GM19238 (cell line): ENCODE measurements around the gene ANXA3.
"Not testable (repeated sequence)": the region's sequence is repeated elsewhere in the genome, so short reads cannot be mapped to it uniquely, and the experiment has no call there.

ENCODE experiments used
- DNase-seq: peaks from one replicate; pipeline ENCODE4 v3.0.0; 2011; ENCODE audit warnings: low spot score; ENCODE audit not compliant: insufficient read length

The ANXA3 gene

DNA sequence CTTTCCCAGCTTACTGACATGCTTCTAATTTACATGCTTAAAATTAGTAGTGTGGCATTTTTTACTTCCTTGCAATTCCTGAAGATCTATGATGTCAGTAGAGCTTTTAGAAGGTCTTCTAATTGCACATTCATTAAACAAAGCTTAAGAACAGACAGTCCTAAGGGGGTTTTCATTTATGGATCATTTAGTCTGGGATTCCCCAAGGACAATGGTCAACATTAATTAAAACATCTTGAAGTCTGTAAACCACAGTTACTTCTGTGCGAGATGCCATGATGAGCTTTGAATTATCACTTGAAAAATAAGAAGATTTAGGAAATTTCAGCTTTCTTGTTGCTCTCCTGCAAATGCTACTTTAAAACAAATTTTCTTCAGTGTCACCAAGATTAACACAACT, 20.2 kb downstream of the ANXA3 start:
- DNase-seq, result no peak

- DNase-seq, result no peak
Measured at GRCh38 chr4:78578674-78579425, 27.3 kb downstream of the ANXA3 start.

GRCh38 chr4:78581618-78582017, 30.0 kb downstream of the ANXA3 start:
- no peak for DNase-seq

DNA sequence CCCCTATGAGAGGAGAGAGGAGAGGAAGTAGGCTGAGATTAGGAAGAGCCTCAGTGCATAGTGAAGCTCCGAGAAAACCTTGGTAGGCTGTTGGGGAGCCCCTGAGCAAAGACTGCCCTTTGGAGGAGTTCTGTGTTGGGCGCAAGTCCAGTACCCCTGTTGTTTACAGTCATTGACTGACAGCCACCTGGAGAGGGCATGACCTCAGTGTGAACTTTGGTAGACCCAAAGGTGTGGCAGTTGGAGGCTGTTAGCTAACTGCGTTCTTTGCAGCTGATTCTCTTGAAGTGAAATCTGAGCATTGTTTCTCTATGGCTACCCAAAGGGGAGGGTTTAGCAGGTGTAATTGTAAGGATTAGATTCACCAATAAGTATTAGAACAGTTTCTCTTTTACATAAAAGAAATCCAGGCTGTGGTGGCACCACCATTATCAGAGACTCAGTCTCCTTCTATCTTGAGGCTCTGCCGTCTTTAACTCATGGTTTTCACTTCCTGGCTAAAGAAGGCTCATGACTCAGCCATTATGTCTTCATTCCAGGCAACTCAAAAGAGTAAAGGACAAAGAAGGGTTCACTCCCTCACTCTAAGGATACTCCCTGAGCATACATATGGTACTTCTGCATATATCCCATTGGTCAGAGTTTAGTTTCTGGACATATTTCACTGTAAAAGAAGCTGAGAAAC, 33.4 kb downstream of the ANXA3 start:
- DNase-seq, result no peak

GRCh38 chr4:78585633-78586032, 34.1 kb downstream of the ANXA3 start:
- DNase-seq, result no peak

GRCh38 chr4:78588894-78589545, 37.5 kb downstream of the ANXA3 start:
- no peak for DNase-seq

DNA sequence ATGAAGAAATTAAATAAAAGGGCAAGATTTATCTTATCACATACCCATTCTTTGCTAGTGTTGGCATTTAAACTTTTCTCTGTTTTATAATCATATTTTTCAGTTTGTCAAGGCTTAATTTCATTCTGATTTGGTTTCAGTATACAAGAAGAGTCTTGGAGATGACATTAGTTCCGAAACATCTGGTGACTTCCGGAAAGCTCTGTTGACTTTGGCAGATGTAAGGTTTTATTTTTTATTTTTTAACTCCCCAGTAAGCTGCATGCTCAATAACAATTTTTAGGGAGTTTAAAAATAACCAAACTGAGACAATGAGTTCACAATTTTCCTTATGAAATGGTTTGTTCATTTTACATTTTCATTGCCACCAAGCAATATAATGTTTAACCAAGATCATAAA, 39.8 kb downstream of the ANXA3 start:
- DNase-seq, result no peak

- no peak for DNase-seq
Measured at GRCh38 chr4:78592088-78592783, 40.7 kb downstream of the ANXA3 start.

DNA sequence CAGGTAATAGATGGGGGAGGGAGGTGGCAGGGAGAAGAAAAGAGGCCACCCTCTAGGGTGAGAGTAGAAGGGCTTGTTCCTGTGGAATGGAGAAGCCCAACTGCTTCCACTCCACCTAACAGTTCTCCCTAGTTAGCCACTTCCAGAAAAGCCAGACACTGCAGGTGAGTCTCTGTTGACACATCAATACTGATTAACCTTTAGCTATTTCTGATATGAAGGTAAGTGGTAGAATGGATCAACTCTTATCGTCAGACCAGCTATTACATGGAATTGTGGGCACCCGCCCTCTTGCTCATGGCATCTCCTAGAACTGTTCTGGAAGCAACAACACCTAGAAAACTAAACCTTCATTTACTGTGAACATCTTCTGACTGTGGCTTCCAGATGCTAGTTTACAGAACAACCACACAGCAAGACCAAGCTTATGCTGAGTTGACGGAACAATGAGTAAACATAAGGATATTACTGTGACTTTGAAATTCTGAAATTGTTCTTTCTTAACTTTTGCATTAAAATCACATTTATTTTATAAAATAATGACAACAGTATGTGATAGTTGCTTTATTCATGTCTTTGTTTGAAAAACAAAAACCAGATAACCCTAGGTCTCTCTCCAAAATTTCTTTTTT, 44.7 kb downstream of the ANXA3 start:
- DNase-seq, result no peak

DNA sequence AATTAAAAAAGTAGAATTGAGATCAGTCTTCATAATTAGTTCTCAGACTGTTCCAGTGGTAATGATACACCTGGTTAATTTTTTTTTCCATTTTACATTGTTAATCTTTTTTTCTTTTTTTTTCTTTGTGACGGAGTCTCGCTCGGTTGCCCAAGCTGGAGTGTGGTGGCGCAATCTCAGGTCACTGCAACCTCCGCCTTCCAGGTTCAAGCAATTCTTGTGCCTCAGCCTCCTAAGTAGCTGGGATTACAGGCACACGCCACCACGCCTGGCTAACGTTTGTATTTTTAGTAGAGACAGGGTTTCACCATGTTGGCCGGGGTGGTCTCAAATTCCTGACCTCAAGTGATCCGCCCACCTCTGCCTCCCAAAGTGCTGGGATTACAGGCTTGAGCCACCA, 46.9 kb downstream of the ANXA3 start:
- DNase-seq, result not testable (repeated sequence)

- no peak for DNase-seq
Measured at GRCh38 chr4:78599147-78599546, 47.6 kb downstream of the ANXA3 start.

- DNase-seq, result no peak
Measured at GRCh38 chr4:78599931-78600375, 48.4 kb downstream of the ANXA3 start.

DNA sequence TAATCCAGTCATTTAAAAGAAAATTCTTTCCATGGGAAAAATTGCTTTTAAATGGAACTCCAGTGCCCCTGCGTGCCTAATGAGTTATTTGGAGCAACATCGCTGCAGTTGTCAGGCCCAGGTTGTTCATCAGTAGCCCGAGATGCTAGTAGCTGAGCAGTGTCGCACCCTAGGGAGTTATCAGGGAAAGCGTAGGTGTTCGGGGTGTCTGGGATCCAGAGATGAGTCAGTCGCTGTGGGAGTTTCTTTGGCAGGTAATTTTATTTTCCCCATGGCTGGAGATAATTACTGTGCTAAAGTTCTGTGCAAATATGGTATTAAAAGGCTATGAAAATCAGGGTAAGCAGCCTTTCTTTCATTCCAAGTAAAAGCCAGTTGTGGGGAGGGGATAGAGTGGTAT, 49.4 kb downstream of the ANXA3 start:
- no peak for DNase-seq

- DNase-seq, result no peak
Measured at GRCh38 chr4:78602334-78602733, 50.8 kb downstream of the ANXA3 start.

DNA sequence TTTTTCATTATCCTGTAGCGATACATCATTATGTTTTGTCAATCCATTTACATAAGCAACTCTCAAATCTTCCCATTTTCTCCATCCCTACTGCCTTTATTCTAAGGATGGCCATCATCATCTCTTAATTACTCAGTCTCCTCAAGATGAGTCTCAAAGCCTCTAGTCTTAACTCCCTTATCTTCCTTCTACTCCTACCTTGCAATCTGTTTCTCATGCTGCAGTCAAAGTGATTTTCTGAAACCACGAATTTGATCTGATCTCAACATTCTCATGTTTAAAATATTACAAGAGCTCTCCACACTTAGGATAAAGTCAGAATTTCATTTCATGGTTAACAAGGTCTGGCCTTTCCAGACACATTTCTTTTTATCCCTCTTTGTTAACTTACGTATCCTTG, 51.8 kb downstream of the ANXA3 start:
- no peak for DNase-seq

DNA sequence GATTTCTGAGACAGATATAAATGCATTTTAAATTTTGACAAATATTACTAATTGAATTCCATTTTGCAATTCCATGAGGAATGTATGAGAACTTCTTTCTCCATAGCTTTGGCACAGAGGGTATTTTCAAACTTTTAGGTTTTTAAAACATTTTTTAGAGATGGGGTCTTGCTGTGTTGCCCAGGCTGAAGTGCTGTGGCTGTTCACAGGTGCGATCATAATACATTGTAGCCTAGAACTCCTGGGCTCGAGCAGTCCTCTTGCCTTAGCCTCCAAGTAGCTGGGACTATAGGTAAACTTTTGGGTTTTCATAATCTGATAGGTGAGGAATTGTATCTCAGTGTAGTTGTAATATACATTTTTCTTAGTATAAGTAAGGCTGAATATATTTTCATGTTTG, 53.4 kb downstream of the ANXA3 start:
- no peak for DNase-seq

DNA sequence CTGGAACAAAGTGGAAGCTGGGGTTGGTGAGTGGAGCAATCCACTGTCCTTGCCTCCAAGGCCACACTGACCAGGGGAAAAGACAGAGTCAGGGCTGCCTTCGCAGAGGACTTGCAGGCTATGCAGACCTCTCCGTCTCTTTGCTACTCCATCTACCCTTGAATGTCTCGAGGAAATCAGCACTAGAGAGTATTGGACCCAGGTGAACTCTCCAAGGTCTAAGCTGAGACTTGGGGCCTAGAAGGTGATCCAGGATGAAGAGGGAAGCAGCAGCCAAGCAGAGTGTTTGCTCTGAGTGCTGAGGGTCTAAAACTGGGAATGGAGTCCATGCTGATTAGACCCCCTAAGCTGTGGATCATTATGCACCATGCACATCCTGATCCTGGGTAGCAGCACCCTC, 54.5 kb downstream of the ANXA3 start:
- DNase-seq, result no peak

GRCh38 chr4:78606530-78607095, 55.0 kb downstream of the ANXA3 start:
- no peak for DNase-seq

DNA sequence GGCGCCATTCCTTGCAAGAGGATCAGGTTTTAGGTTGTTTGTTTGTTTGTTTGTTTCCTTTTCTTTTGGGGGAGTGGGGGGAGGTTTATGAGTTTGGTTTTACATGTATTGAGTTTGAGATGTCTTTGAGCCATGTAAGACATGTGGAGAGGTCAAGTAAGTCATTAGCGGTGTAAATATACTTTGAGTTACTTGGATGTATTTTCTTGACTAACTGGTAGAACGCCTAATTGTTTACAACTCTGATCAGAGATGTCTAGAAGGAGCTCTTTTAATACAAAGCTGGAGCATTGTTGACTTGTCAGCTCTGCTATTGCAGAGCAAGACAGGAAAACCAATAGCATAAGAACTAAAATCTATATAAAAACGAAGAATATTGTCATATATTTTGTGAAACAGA, 57.1 kb downstream of the ANXA3 start:
- no peak for DNase-seq

DNA sequence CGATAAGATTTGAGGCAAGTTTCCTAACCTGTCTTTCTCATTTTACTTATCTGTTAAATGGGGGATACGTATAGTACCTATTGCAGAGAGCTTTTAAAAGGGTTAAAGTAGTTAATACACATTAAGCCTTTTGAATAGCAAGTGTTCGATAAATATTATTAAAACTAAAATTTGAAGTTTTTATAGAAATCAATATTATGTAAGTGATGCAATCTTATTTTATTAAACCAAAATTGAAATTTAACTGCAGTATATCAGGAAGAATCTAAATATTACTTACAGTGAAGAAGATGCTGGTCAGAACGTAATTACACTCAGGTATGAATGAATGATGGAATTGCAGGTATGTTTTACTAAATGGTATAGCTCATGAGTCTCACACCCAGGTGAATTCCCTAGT, 58.0 kb downstream of the ANXA3 start:
- DNase-seq, result no peak

- DNase-seq, result no peak
Measured at GRCh38 chr4:78610546-78611214, 59.1 kb downstream of the ANXA3 start.
